ENCODE measurements around the gene HMCN1.

DNA sequence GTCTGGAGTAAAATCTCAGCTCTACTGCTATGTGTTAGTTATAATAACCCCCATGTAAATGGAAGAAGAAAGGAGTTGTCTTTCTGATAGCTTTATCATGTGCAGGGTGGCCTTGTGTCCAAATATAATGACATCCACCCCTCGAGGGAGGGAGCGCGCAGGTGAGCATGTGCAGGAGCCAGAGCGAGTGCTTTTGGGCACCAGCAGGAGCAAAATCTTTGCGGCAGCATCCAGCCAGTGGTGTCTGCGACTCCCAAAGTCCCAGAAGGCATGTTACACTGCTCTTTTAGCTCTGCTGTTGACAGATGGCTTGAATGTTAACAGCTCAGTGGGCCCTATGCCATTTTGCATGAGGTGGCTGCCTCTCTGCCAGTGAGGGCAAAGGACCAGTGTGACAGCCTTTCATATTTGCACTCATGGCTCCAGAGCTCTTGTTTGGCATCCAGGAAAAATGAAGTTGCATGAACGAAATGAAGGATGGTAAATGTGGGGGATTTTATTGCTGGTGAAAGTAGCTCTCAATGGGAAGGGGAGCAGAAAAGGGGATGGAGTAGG is 146.7 kb downstream of the HMCN1 start:
- TF ChIP-seq, protein P1, sequence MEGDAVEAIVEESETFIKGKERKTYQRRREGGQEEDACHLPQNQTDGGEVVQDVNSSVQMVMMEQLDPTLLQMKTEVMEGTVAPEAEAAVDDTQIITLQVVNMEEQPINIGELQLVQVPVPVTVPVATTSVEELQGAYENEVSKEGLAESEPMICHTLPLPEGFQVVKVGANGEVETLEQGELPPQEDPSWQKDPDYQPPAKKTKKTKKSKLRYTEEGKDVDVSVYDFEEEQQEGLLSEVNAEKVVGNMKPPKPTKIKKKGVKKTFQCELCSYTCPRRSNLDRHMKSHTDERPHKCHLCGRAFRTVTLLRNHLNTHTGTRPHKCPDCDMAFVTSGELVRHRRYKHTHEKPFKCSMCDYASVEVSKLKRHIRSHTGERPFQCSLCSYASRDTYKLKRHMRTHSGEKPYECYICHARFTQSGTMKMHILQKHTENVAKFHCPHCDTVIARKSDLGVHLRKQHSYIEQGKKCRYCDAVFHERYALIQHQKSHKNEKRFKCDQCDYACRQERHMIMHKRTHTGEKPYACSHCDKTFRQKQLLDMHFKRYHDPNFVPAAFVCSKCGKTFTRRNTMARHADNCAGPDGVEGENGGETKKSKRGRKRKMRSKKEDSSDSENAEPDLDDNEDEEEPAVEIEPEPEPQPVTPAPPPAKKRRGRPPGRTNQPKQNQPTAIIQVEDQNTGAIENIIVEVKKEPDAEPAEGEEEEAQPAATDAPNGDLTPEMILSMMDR (conservative IDR thresholded peaks at IDR 0.05 in 1 of 2, IDR thresholded peaks at IDR 0.05 in 1 of 2; ENCODE audit: low read depth in 1 of 2, low read length in 2 of 2) = no peak
- TF ChIP-seq EZH2 (IDR thresholded peaks at IDR 0.05; ENCODE audit: low read length, missing control alignments) = no peak
